Upper lobe of right lung (tissue), 1 donor: Measurements from ENCODE around the gene DCC. TPM values are rescaled to one million over a fixed set of nuclear protein-coding genes. Genes with fewer than 3 reads are reported as not detected.

Experiments used
- ATAC-seq: fragments of 200-7000 bp; cut with Tn5 transposase; one replicate; pipeline ENCODE4 v1.9.1; 2020; ENCODE audit warnings: mild to moderate bottlenecking, moderate library complexity
- DNase-seq: peaks from one replicate; pipeline ENCODE4 v3.0.0-alpha.2; 2020
- H3K27ac ChIP-seq: fragments of 200-600 bp; one replicate; pipeline ENCODE4 v1.8.0; 2022
- H3K27me3 ChIP-seq: fragments of 200-600 bp; one replicate; pipeline ENCODE4 v1.8.0; 2022; ENCODE audit warnings: mild to moderate bottlenecking
- H3K36me3 ChIP-seq: fragments of 200-600 bp; one replicate; pipeline ENCODE4 v1.8.0; 2022
- H3K4me1 ChIP-seq: fragments of 200-600 bp; one replicate; pipeline ENCODE4 v1.8.0; 2022
- H3K4me3 ChIP-seq: fragments of 200-600 bp; one replicate; pipeline ENCODE4 v1.8.0; 2022; ENCODE audit warnings: mild to moderate bottlenecking
- H3K9me3 ChIP-seq: fragments of 200-600 bp; one replicate; pipeline ENCODE4 v1.8.0; 2022
- CTCF ChIP-seq: fragments of 200-600 bp; IDR thresholded peaks from one replicate; pipeline ENCODE4 v1.8.0; 2022; ENCODE audit warnings: antibody characterized with exemption
- intact Hi-C: fragments of 100-400 bp; cut with DNase I; formaldehyde crosslinking; loops from one replicate; pipeline ENCODE4 v1.11.0; 2022
- total RNA-seq: library from RNA; stranded (reverse); fragmentation: NEBNext Ultra II Directional; extraction: Animal tissue kit (Norgen Biotek cat#: 25700); gene quantifications from one replicate; pipeline ENCODE4 v1.2.1, GENCODE V29; 2021
- donor health status: DM: no; HTN: yes; CAD: no; lungs with severe emphysema.

DCC gene
- total RNA-seq, 1 donor from 2014 or later, result 7.1 TPM

GRCh38 chr18:52322307-52322706 lies 17.7 kb upstream of the DCC start:
- no peaks in the 10 kb centered on the region for H3K9me3 ChIP-seq
- no peak for ATAC-seq

GRCh38 chr18:52323802-52324201 lies 16.2 kb upstream of the DCC start:
- ATAC-seq, result no peak
- H3K36me3 ChIP-seq, result no peaks in the 10 kb centered on the region
- H3K4me3 ChIP-seq, result no peak overlapping the region
- DNase-seq, result no peak
- no peaks in the 10 kb centered on the region for H3K4me1 ChIP-seq
- H3K9me3 ChIP-seq, result no peaks in the 10 kb centered on the region
- H3K27ac ChIP-seq, result no peak overlapping the region
- intact Hi-C loops, result no loop called here
- H3K27me3 ChIP-seq, result no peaks in the 10 kb centered on the region
- no peak for TF ChIP-seq CTCF

More at GRCh38 chr18:52322307-52322706, 17.7 kb upstream of the DCC start:
- Histone ChIP-seq H3K27ac (no peak overlapping the region), H3K36me3 (no peaks in the 10 kb centered on the region), H3K4me1 (no peaks in the 10 kb centered on the region), H3K27me3 (no peaks in the 10 kb centered on the region), H3K4me3 (no peak overlapping the region)
- no peak for TF ChIP-seq CTCF
- DNase-seq, result no peak
- intact Hi-C loops, result no loop called here

GRCh38 chr18:52325997-52326396 lies 14.0 kb upstream of the DCC start:
- Histone ChIP-seq H3K27me3 (no peaks in the 10 kb centered on the region), H3K9me3 (no peaks in the 10 kb centered on the region), H3K4me1 (no peaks in the 10 kb centered on the region), H3K36me3 (no peaks in the 10 kb centered on the region), H3K27ac (no peak overlapping the region), H3K4me3 (no peak overlapping the region)
- ATAC-seq, result no peak
- no peak for TF ChIP-seq CTCF
- intact Hi-C loops, result no loop called here
- no peak for DNase-seq

GRCh38 chr18:52333860-52334259 lies 6.1 kb upstream of the DCC start:
- Histone ChIP-seq H3K4me3 (no peak overlapping the region), H3K4me1 (no peaks in the 10 kb centered on the region), H3K9me3 (no peaks in the 10 kb centered on the region), H3K27ac (no peak overlapping the region), H3K36me3 (no peaks in the 10 kb centered on the region), H3K27me3 (no peaks in the 10 kb centered on the region)
- ATAC-seq (no peak), DNase-seq (no peak)
- intact Hi-C loops, result no loop called here
- TF ChIP-seq CTCF, result no peak

GRCh38 chr18:52334307-52334706 lies 5.7 kb upstream of the DCC start:
- DNase-seq (no peak), ATAC-seq (no peak)
- peaks cover 1% of the 10 kb centered on the region for H3K27me3 ChIP-seq
- no peak overlapping the region for H3K4me3 ChIP-seq
- no peak overlapping the region for H3K27ac ChIP-seq
- no peaks in the 10 kb centered on the region for H3K9me3 ChIP-seq
- intact Hi-C loops, result no loop called here
- no peaks in the 10 kb centered on the region for H3K36me3 ChIP-seq
- TF ChIP-seq CTCF, result no peak
- no peaks in the 10 kb centered on the region for H3K4me1 ChIP-seq

- no peaks in the 10 kb centered on the region for H3K4me1 ChIP-seq
- H3K4me3 ChIP-seq, result no peak overlapping the region
- TF ChIP-seq CTCF, result no peak
- H3K27ac ChIP-seq, result no peak overlapping the region
- peaks cover 5% of the 10 kb centered on the region for H3K27me3 ChIP-seq
- H3K9me3 ChIP-seq, result no peaks in the 10 kb centered on the region
- ATAC-seq (no peak), DNase-seq (no peak)
- no peaks in the 10 kb centered on the region for H3K36me3 ChIP-seq
- intact Hi-C loops, result no loop called here
Observed at GRCh38 chr18:52334896-52335295, 5.1 kb upstream of the DCC start.
